ENCODE data around the gene CASS4.

GRCh38 chr20:56438284-56438683, 26.2 kb downstream of the CASS4 start:
- TF ChIP-seq CTCF (IDR thresholded peaks at IDR 0.05): no peak
- TF ChIP-seq, protein P1, sequence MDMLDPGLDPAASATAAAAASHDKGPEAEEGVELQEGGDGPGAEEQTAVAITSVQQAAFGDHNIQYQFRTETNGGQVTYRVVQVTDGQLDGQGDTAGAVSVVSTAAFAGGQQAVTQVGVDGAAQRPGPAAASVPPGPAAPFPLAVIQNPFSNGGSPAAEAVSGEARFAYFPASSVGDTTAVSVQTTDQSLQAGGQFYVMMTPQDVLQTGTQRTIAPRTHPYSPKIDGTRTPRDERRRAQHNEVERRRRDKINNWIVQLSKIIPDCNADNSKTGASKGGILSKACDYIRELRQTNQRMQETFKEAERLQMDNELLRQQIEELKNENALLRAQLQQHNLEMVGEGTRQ (IDR thresholded peaks at IDR 0.05): no peak
